AG08395 (cell line): Measurements from ENCODE around the gene NAGLU.
A peak's percentile ranks its signal among the peaks of the same experiment; 100 is the strongest.

ENCODE experiments used
- DNase-seq: peaks from one replicate; pipeline ENCODE4 v3.0.0; 2012; ENCODE audit warnings: mixed read lengths, low spot score

The NAGLU gene

GRCh38 chr17:42564815-42565522 lies 28.9 kb downstream of the NAGLU start:
- DNase-seq = no peak

GRCh38 chr17:42565523-42566214 lies 29.6 kb downstream of the NAGLU start:
- no peak for DNase-seq

GRCh38 chr17:42566215-42566882 lies 30.3 kb downstream of the NAGLU start:
- no peak for DNase-seq

- DNase-seq = peak; percentile 100
These were observed 31.0 kb downstream of the NAGLU start, which contains the start of gene MLX for GRCh38 chr17:42566883-42567573. MLX (plus strand) TSS chr17:42567100; CDS start chr17:42567125, 25 bp downstream.

- DNase-seq = no peak
These were observed 32.5 kb downstream of the NAGLU start for GRCh38 chr17:42568341-42569111.

GRCh38 chr17:42571435-42572225 lies 35.6 kb downstream of the NAGLU start:
- DNase-seq = no peak

- no peak for DNase-seq
These were observed 37.1 kb downstream of the NAGLU start for GRCh38 chr17:42573095-42573494.

- DNase-seq = no peak
These were observed 38.4 kb downstream of the NAGLU start for GRCh38 chr17:42574463-42574862.

GRCh38 chr17:42577140-42577531 lies 41.1 kb downstream of the NAGLU start:
- no peak for DNase-seq

GRCh38 chr17:42577532-42578281 lies 41.7 kb downstream of the NAGLU start, which contains the start of gene PSMC3IP:
PSMC3IP (minus strand) TSS chr17:42577729; CDS start chr17:42577686, 43 bp downstream.
- peak; percentile 99 for DNase-seq

- peak; percentile 82 for DNase-seq
These were observed 42.3 kb downstream of the NAGLU start for GRCh38 chr17:42578282-42578869.

- no peak for DNase-seq
These were observed 43.9 kb downstream of the NAGLU start for GRCh38 chr17:42579794-42580551.

- no peak for DNase-seq
These were observed 45.8 kb downstream of the NAGLU start for GRCh38 chr17:42581744-42582270.

- DNase-seq = no peak
These were observed 48.8 kb downstream of the NAGLU start for GRCh38 chr17:42584880-42585279.

GRCh38 chr17:42585353-42585752 lies 49.3 kb downstream of the NAGLU start:
- DNase-seq = no peak

GRCh38 chr17:42586514-42587230 lies 50.6 kb downstream of the NAGLU start:
- DNase-seq = no peak

- DNase-seq = no peak
These were observed 54.8 kb downstream of the NAGLU start for GRCh38 chr17:42590886-42591285.

- DNase-seq = no peak
These were observed 55.4 kb downstream of the NAGLU start for GRCh38 chr17:42591411-42591810.
